ENCODE measurements around the gene IER5L.

IER5L gene

GRCh38 chr9:129175825-129176633 lies 2.0 kb downstream of the IER5L start (continued):
- TF ChIP-seq AEBP2 (tag by site-specific recombination; IDR thresholded peaks at IDR 0.05; ENCODE audit: borderline replicate concordance) (no peak), ZNF18 (tag by site-specific recombination; IDR thresholded peaks at IDR 0.05) (peak; percentile 24; the same call in 1 of the 2 replicates), ZNF76 (tag by site-specific recombination; IDR thresholded peaks at IDR 0.05; ENCODE audit: borderline replicate concordance, low read depth) (peak; percentile 94), ZSCAN5A (tag by site-specific recombination; IDR thresholded peaks at IDR 0.05) (no peak), ZBTB7A (tag by site-specific recombination; IDR thresholded peaks at IDR 0.05; ENCODE audit: low read depth) (peak; percentile 95), ZNF423 (tag by site-specific recombination; IDR thresholded peaks at IDR 0.05) (peak; percentile 80), ZIC2 (tag by site-specific recombination; IDR thresholded peaks at IDR 0.05) (peak; percentile 65), ZNF830 (tag by site-specific recombination; IDR thresholded peaks at IDR 0.05; ENCODE audit: low read depth) (no peak), ZBTB49 (tag by site-specific recombination; IDR thresholded peaks at IDR 0.05; ENCODE audit: low read depth) (no peak), ZNF549 (tag by site-specific recombination; IDR thresholded peaks at IDR 0.05) (no peak), ZNF48 (tag by site-specific recombination; IDR thresholded peaks at IDR 0.05) (no peak), SCRT2 (tag by site-specific recombination; IDR thresholded peaks at IDR 0.05) (no peak), ZNF184 (tag by site-specific recombination; IDR thresholded peaks at IDR 0.05) (no peak; the same call in none of the 2 replicates), SP7 (tag by site-specific recombination; IDR thresholded peaks at IDR 0.05) (no peak; the same call in 1 of the 2 replicates), ZNF664 (tag by site-specific recombination; IDR thresholded peaks at IDR 0.05) (no peak), ZNF704 (tag by site-specific recombination; IDR thresholded peaks at IDR 0.05) (no peak), ZNF280D (tag by site-specific recombination; IDR thresholded peaks at IDR 0.05) (no peak), ZBTB44 (tag by site-specific recombination; IDR thresholded peaks at IDR 0.05) (peak; percentile 83), INSM2 (tag by site-specific recombination; IDR thresholded peaks at IDR 0.05) (peak; percentile 70), ZNF639 (tag by site-specific recombination; IDR thresholded peaks at IDR 0.05) (0 out of 2 replicates have a peak, but pooled peaks have one; percentile 16), ZNF146 (tag by site-specific recombination; IDR thresholded peaks at IDR 0.05) (no peak)
